Common myeloid progenitor, CD34-positive (primary cell): ENCODE measurements around the gene RDX.

Experiments used
- CTCF ChIA-PET: fragments of 350-600 bp; sonication (Branson Sonifier 250); formaldehyde crosslinking; loops from one replicate; lab custom pipeline; 2021; ENCODE audit warnings: antibody characterized with exemption; lab: Charles Lee
- POLR2A ChIA-PET: fragments of 350-600 bp; sonication (Branson Sonifier 250); formaldehyde crosslinking; loops from one replicate; lab custom pipeline; 2021; ENCODE audit warnings: antibody characterized with exemption; lab: Charles Lee
- DNase-seq, 3 donors: peaks; one replicate each; pipeline versions ENCODE4 v3.0.0 to v3.0.0-alpha.2; 2013
- H3K27ac ChIP-seq, 2 experiments: 1 replicate in 1 of 2; 2 replicates in 1 of 2; pipeline ENCODE4 v1.7.0; 2013; ENCODE audit warnings: inconsistent platforms in 2 of 2, low read length in 2 of 2, mild to moderate bottlenecking in 2 of 2, low read depth in 1 of 2, moderate library complexity in 1 of 2; ENCODE audit not compliant: severe bottlenecking in 2 of 2, insufficient read depth in 1 of 2, poor library complexity in 1 of 2
- H3K27me3 ChIP-seq, 5 experiments: replicated peaks in 2 of 5; 1 replicate in 3 of 5; 2 replicates in 2 of 5; pipeline versions ENCODE4 v1.6.1 to v1.7.0; 2013; ENCODE audit warnings: low read length in 4 of 5, mild to moderate bottlenecking in 2 of 5, moderate library complexity in 2 of 5, inconsistent platforms in 1 of 5; ENCODE audit not compliant: insufficient read depth in 5 of 5, control insufficient read depth in 4 of 5
- H3K36me3 ChIP-seq, 4 experiments: 1 replicate in 2 of 4; 2 replicates in 2 of 4; pipeline versions ENCODE4 v1.6.1 to v1.7.0; 2013; ENCODE audit warnings: low read length in 3 of 4, control low read depth in 1 of 4, mild to moderate bottlenecking in 1 of 4; ENCODE audit not compliant: control insufficient read depth in 4 of 4, insufficient read depth in 4 of 4
- H3K4me1 ChIP-seq, 4 experiments: 1 replicate in 3 of 4; 2 replicates in 1 of 4; pipeline versions ENCODE4 v1.6.1 to v1.7.1; 2013; ENCODE audit warnings: low read length in 3 of 4, mild to moderate bottlenecking in 3 of 4, control low read depth in 1 of 4, inconsistent platforms in 1 of 4, moderate library complexity in 1 of 4; ENCODE audit not compliant: control insufficient read depth in 4 of 4, insufficient read depth in 4 of 4; ENCODE audit errors: control extremely low read depth in 1 of 4
- H3K4me3 ChIP-seq, 7 experiments: 1 replicate in 4 of 7; 2 replicates in 3 of 7; pipeline versions ENCODE4 v1.5.1 to v1.7.0; 2013; ENCODE audit warnings: mild to moderate bottlenecking in 7 of 7, low read length in 6 of 7, moderate library complexity in 6 of 7, inconsistent platforms in 2 of 7, low read depth in 2 of 7, control low read depth in 1 of 7; ENCODE audit not compliant: insufficient read depth in 4 of 7, control insufficient read depth in 1 of 7; ENCODE audit errors: extremely low read depth in 1 of 7
- H3K9me3 ChIP-seq, 5 experiments: 1 replicate in 4 of 5; 2 replicates in 1 of 5; pipeline versions ENCODE4 v1.6.1 to v1.7.1; 2013; ENCODE audit warnings: low read length in 4 of 5, mild to moderate bottlenecking in 2 of 5, inconsistent platforms in 1 of 5, low read depth in 1 of 5, moderate library complexity in 1 of 5; ENCODE audit not compliant: control insufficient read depth in 4 of 5, insufficient read depth in 2 of 5; ENCODE audit errors: control extremely low read depth in 1 of 5
- WGBS: methylation state at CpG from one replicate; pipeline ENCODE4 v1.1.5; 2013; ENCODE audit not compliant: insufficient coverage; 5-methylcytosine and 5-hydroxymethylcytosine counted together

RDX gene

GRCh38 chr11:110336054-110336453, 39.6 kb upstream of the RDX start:
- peaks cover 0 to 4% (median 0%) of the 10 kb centered on the region in 4 experiments for H3K4me1 ChIP-seq
- no peak for DNase-seq
- no peak overlapping the region for H3K4me3 ChIP-seq
- POLR2A ChIA-PET: no interaction called here
- 66% methylated on average over 2 of the region's 3 CpGs for WGBS
- CTCF ChIA-PET: no interaction called here
- H3K27me3 ChIP-seq: no peaks in the 10 kb centered on the region
- H3K9me3 ChIP-seq: no peaks in the 10 kb centered on the region
- no peak overlapping the region for H3K27ac ChIP-seq
- H3K36me3 ChIP-seq: no peaks in the 10 kb centered on the region

- no peaks in the 10 kb centered on the region for H3K36me3 ChIP-seq
- ChIA-PET CTCF (no interaction called here), POLR2A (no interaction called here)
- H3K9me3 ChIP-seq: no peaks in the 10 kb centered on the region
- H3K4me1 ChIP-seq: peaks cover 0 to 4% (median 0%) of the 10 kb centered on the region in 4 experiments
- no peak for DNase-seq
- no peaks in the 10 kb centered on the region for H3K27me3 ChIP-seq
- no peak overlapping the region for H3K4me3 ChIP-seq
- no peak overlapping the region for H3K27ac ChIP-seq
- WGBS: 100% methylated on average over 3 of the region's 4 CpGs
Measured at GRCh38 chr11:110335358-110335757, 38.9 kb upstream of the RDX start.

- Histone ChIP-seq H3K36me3 (no peaks in the 10 kb centered on the region), H3K27ac (no peak overlapping the region), H3K27me3 (no peaks in the 10 kb centered on the region), H3K4me3 (no peak overlapping the region), H3K9me3 (peaks cover 0 to 9% (median 0%) of the 10 kb centered on the region in 5 experiments), H3K4me1 (peaks cover 0 to 5% (median 0%) of the 10 kb centered on the region in 4 experiments)
- CTCF ChIA-PET: interaction anchor here (0.9 kb wide), 1 partner anchor 391 kb away, joined by 4 read pairs; no protein-coding TSS in a partner anchor
- POLR2A ChIA-PET: no interaction called here
- no CpG with 5 or more reads among the region's 1 CpG for WGBS
- no peak for DNase-seq
Measured at GRCh38 chr11:110331626-110332025, 35.2 kb upstream of the RDX start.

- Histone ChIP-seq H3K9me3 (peaks cover 0 to 9% (median 0%) of the 10 kb centered on the region in 5 experiments), H3K4me3 (no peak overlapping the region), H3K27me3 (no peaks in the 10 kb centered on the region), H3K27ac (no peak overlapping the region), H3K36me3 (no peaks in the 10 kb centered on the region), H3K4me1 (peaks cover 0 to 5% (median 0%) of the 10 kb centered on the region in 4 experiments)
- ChIA-PET POLR2A (no interaction called here), CTCF (interaction anchor here (0.9 to 2.2 kb wide), 3 partner anchors 10 to 61 kb away, joined by 3 to 8 read pairs (median 3); no protein-coding TSS in a partner anchor)
- 100% methylated on average over 1 of the region's 1 CpG for WGBS
- no peak for DNase-seq
Measured at GRCh38 chr11:110329445-110329844, 33.0 kb upstream of the RDX start.

GRCh38 chr11:110327508-110327907, 31.1 kb upstream of the RDX start:
- Histone ChIP-seq H3K9me3 (peaks cover 0 to 9% (median 0%) of the 10 kb centered on the region in 5 experiments), H3K4me1 (peaks cover 0 to 5% (median 0%) of the 10 kb centered on the region in 4 experiments), H3K27me3 (no peaks in the 10 kb centered on the region), H3K36me3 (no peaks in the 10 kb centered on the region), H3K4me3 (no peak overlapping the region), H3K27ac (no peak overlapping the region)
- CTCF ChIA-PET: no interaction called here
- POLR2A ChIA-PET: no interaction called here
- no peak for DNase-seq
- WGBS: 100% methylated on average over 1 of the region's 3 CpGs

GRCh38 chr11:110323786-110324185, 27.4 kb upstream of the RDX start:
- no peak for DNase-seq
- peaks cover 0 to 5% (median 0%) of the 10 kb centered on the region in 4 experiments for H3K4me1 ChIP-seq
- H3K27ac ChIP-seq: no peak overlapping the region
- H3K9me3 ChIP-seq: peaks cover 0 to 5% (median 0%) of the 10 kb centered on the region in 5 experiments
- ChIA-PET POLR2A (no interaction called here), CTCF (no interaction called here)
- WGBS: 86% methylated on average over 1 of the region's 4 CpGs
- no peaks in the 10 kb centered on the region for H3K27me3 ChIP-seq
- H3K36me3 ChIP-seq: no peaks in the 10 kb centered on the region
- H3K4me3 ChIP-seq: no peak overlapping the region

- Histone ChIP-seq H3K4me1 (peaks cover 0 to 11% (median 0%) of the 10 kb centered on the region in 4 experiments), H3K27me3 (no peaks in the 10 kb centered on the region), H3K9me3 (no peaks in the 10 kb centered on the region), H3K27ac (no peak overlapping the region), H3K4me3 (no peak overlapping the region), H3K36me3 (no peaks in the 10 kb centered on the region)
- no peak for DNase-seq
- CTCF ChIA-PET: interaction anchor here (1.5 kb wide), 1 partner anchor 14 kb away, joined by 6 read pairs; no protein-coding TSS in a partner anchor
- 100% methylated on average over 2 of the region's 3 CpGs for WGBS
- POLR2A ChIA-PET: no interaction called here
Measured at GRCh38 chr11:110319501-110319900, 23.1 kb upstream of the RDX start.
